GM13977 (cell line): Measurements from ENCODE around the gene HOXB13.
A peak's percentile ranks its signal among the peaks of the same experiment; 100 is the strongest.

ENCODE experiments used
- DNase-seq: peaks from one replicate; pipeline ENCODE4 v3.0.0; 2012; ENCODE audit warnings: low spot score
- CTCF ChIP-seq: IDR thresholded peaks from 2 replicates; pipeline ENCODE4 v1.5.1; 2012; ENCODE audit warnings: mild to moderate bottlenecking, control low read depth; ENCODE audit not compliant: insufficient read depth; ENCODE audit errors: extremely low read depth, missing control alignments
- in situ Hi-C: fragments of 300-500 bp; cut with MboI; formaldehyde crosslinking; loops from one replicate; pipeline ENCODE4 v1.12.0; 2022; ENCODE audit warnings: low sequenced_read_pairs, low pct_unique_long_range_greater_than_20kb, mixed read lengths, inconsistent platforms; ENCODE audit not compliant: unreplicated experiment

Gene HOXB13

GRCh38 chr17:48726916-48727286, 1.6 kb downstream of the HOXB13 start:
- TF ChIP-seq CTCF, result no peak
- DNase-seq, result no peak
- in situ Hi-C loops, result loop anchor here (10.0 kb wide), 1 partner anchor 112 kb away; the partner anchor contains the start of genes HOXB7 and HOXB8

GRCh38 chr17:48726114-48726915, 2.2 kb downstream of the HOXB13 start:
- DNase-seq, result no peak
- in situ Hi-C loops, result loop anchor here (10.0 kb wide), 1 partner anchor 112 kb away; the partner anchor contains the start of genes HOXB7 and HOXB8
- TF ChIP-seq CTCF, result no peak

- in situ Hi-C loops, result loop anchor here (10.0 kb wide), 1 partner anchor 111 kb away; the partner anchor contains the start of genes HOXB7 and HOXB8
- DNase-seq, result no peak
- no peak for TF ChIP-seq CTCF
Measured at GRCh38 chr17:48725288-48726064, 3.1 kb downstream of the HOXB13 start.

- in situ Hi-C loops, result loop anchor here (10.0 kb wide), 1 partner anchor 110 kb away; the partner anchor contains the start of genes HOXB7 and HOXB8
- TF ChIP-seq CTCF, result no peak
- no peak for DNase-seq
Measured at GRCh38 chr17:48725004-48725287, 3.6 kb downstream of the HOXB13 start.

GRCh38 chr17:48724251-48725003, 4.1 kb downstream of the HOXB13 start:
- peak; percentile 78 for DNase-seq
- TF ChIP-seq CTCF, result peak; percentile 86
- in situ Hi-C loops, result loop anchor here (10.0 kb wide), 1 partner anchor 110 kb away; the partner anchor contains the start of genes HOXB7 and HOXB8
